HCT116 (cell line): ENCODE measurements around the gene SLC17A5.

ENCODE experiments used
- MAX ChIP-seq: IDR thresholded peaks from 2 replicates; pipeline ENCODE4 v1.6.1; 2012
- TCF7L2 ChIP-seq: IDR thresholded peaks from 2 replicates; pipeline ENCODE4 v1.7.0; 2011; ENCODE audit warnings: borderline replicate concordance, inconsistent platforms; ENCODE audit not compliant: insufficient read depth, insufficient read length; ENCODE audit errors: extremely low read depth
- TF ChIP-seq, protein P1 (sequence below), 3 experiments: fragments of 200-600 bp in 1 of 3; sonication (generic) in 1 of 3; IDR thresholded peaks in 2 of 3; conservative IDR thresholded peaks in 1 of 3; 2 replicates each; pipeline ENCODE4 v1.5.1; 2012 to 2017; ENCODE audit warnings: low read depth in 2 of 3, low read length in 2 of 3, antibody characterized with exemption in 1 of 3, borderline replicate concordance in 1 of 3, control low read depth in 1 of 3, mild to moderate bottlenecking in 1 of 3, mixed read lengths in 1 of 3, mixed run types in 1 of 3, moderate library complexity in 1 of 3; ENCODE audit not compliant: insufficient read depth in 1 of 3

DNA sequence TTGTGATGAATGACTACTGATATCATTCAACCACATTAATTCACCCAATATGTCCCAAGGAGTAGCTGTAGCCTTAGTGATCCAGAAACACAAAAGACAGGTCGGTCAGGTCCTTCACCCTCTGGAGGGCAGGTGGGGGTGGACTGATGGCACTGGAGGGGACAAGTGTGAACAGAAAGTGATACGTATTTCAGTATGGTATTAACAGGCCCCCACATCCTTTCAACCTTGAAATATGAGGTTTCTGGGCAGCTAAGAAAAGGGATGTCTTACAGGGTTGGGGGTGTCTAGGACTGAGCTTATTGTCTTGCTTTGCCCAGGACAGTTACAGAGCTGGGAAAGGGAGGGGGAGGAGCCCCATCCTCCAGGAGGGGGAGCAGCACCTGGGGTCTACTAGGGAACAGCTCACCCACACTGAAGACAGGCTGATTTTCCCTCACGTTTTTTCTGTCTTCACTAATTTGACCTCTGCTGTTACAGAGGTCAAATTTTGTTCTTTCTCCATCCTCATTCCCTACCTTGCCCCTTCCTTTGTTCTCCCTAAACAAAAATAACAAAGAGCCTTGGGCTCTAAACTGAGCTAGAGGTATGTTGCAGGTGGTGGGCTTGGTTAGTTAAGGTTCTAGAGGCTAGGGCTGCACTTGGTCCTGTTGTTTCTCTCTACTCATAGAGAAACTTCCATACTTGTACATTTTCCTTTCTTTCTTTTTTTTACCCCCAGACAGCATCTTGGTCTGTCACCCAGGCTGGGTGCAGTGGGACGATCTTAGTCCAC is 95.0 kb downstream of the SLC17A5 start:
- TF ChIP-seq, protein P1, sequence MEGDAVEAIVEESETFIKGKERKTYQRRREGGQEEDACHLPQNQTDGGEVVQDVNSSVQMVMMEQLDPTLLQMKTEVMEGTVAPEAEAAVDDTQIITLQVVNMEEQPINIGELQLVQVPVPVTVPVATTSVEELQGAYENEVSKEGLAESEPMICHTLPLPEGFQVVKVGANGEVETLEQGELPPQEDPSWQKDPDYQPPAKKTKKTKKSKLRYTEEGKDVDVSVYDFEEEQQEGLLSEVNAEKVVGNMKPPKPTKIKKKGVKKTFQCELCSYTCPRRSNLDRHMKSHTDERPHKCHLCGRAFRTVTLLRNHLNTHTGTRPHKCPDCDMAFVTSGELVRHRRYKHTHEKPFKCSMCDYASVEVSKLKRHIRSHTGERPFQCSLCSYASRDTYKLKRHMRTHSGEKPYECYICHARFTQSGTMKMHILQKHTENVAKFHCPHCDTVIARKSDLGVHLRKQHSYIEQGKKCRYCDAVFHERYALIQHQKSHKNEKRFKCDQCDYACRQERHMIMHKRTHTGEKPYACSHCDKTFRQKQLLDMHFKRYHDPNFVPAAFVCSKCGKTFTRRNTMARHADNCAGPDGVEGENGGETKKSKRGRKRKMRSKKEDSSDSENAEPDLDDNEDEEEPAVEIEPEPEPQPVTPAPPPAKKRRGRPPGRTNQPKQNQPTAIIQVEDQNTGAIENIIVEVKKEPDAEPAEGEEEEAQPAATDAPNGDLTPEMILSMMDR (IDR thresholded peaks at IDR 0.05 in 2 of 3, conservative IDR thresholded peaks at IDR 0.05 in 1 of 3; ENCODE audit: borderline replicate concordance in 1 of 3, insufficient read depth in 1 of 3, low read depth in 2 of 3, low read length in 2 of 3) = no peak
- TF ChIP-seq MAX = no peak
- TF ChIP-seq TCF7L2 = no peak
